Measurements from ENCODE around the gene FTCD. TPM values are rescaled to one million over a fixed set of nuclear protein-coding genes. Genes with fewer than 3 reads are reported as not detected.
"Not testable (repeated sequence)": the region's sequence is repeated elsewhere in the genome, so short reads cannot be mapped to it uniquely, and the experiment has no call there.

Gene FTCD
- total and polyA plus RNA-seq, 2 experiments from 2014 or later: 18.9 to 27.4 TPM

- Histone ChIP-seq H3K27ac (no peak overlapping the region), H3K27me3 (peaks cover 20% of the 10 kb centered on the region), H3K4me3 (peak overlapping the region; percentile 23), H3K4me1 (ENCODE audit: low read depth) (no peaks in the 10 kb centered on the region), H3K36me3 (no peaks in the 10 kb centered on the region), H3K9me3 (ENCODE audit: low read depth) (no peaks in the 10 kb centered on the region)
- TF ChIP-seq, protein P1, sequence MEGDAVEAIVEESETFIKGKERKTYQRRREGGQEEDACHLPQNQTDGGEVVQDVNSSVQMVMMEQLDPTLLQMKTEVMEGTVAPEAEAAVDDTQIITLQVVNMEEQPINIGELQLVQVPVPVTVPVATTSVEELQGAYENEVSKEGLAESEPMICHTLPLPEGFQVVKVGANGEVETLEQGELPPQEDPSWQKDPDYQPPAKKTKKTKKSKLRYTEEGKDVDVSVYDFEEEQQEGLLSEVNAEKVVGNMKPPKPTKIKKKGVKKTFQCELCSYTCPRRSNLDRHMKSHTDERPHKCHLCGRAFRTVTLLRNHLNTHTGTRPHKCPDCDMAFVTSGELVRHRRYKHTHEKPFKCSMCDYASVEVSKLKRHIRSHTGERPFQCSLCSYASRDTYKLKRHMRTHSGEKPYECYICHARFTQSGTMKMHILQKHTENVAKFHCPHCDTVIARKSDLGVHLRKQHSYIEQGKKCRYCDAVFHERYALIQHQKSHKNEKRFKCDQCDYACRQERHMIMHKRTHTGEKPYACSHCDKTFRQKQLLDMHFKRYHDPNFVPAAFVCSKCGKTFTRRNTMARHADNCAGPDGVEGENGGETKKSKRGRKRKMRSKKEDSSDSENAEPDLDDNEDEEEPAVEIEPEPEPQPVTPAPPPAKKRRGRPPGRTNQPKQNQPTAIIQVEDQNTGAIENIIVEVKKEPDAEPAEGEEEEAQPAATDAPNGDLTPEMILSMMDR (IDR thresholded peaks at IDR 0.05; ENCODE audit: low read depth, low read length): no peak
- DNase-seq (ENCODE audit: low read depth in 1 of 2, low spot score in 1 of 2): no peak
Measured at GRCh38 chr21:46141767-46142581, 13.4 kb downstream of the FTCD start.

- H3K27ac ChIP-seq; H3K4me1 ChIP-seq (ENCODE audit: low read depth); DNase-seq (ENCODE audit: low read depth in 1 of 2, low spot score in 1 of 2): not testable (repeated sequence)
Measured at GRCh38 chr21:46140352-46141003, 14.9 kb downstream of the FTCD start.

GRCh38 chr21:46139686-46140085, 15.7 kb downstream of the FTCD start:
- Histone ChIP-seq H3K4me3 (no peak overlapping the region), H3K4me1 (ENCODE audit: low read depth) (no peaks in the 10 kb centered on the region), H3K27me3 (peaks cover 20% of the 10 kb centered on the region), H3K9me3 (ENCODE audit: low read depth) (no peaks in the 10 kb centered on the region), H3K27ac (no peak overlapping the region), H3K36me3 (no peaks in the 10 kb centered on the region)
- no peak for DNase-seq (ENCODE audit: low read depth in 1 of 2, low spot score in 1 of 2)
- TF ChIP-seq, protein P1 (IDR thresholded peaks at IDR 0.05; ENCODE audit: low read depth, low read length): no peak

More at GRCh38 chr21:46140352-46141003, 14.9 kb downstream of the FTCD start:
- H3K36me3 ChIP-seq; H3K9me3 ChIP-seq (ENCODE audit: low read depth); H3K4me3 ChIP-seq: not testable (repeated sequence)
- peaks cover 20% of the 10 kb centered on the region for H3K27me3 ChIP-seq

DNA sequence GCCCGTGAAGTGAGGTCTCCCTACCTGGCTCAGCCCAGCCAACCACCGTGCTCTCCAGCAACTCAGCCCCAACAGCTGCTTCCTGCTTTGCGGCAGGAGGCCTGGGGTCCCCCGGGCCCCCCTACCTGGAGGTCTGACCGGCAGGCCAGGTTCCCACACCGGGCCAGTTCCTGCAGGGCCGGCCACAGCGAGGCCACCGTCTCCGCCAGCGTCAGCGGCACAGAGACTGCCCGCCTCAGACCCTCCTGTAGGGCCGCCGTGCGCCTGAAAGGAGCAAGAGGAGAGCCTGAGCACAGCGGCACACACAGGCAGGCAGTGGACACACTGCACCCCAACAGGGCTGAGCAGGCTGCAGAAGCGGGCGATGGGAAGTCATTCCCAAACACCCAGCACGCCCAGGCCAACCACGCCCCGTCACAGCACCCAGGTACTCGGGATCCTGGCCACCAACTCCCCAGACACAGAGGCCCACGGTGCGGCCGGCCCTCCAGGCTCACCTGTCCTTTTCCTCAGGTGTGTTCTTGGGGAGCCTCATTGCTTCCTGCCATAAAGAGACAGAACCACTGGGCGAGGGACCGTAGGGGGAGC, 16.9 kb downstream of the FTCD start:
- TF ChIP-seq, protein P1 (IDR thresholded peaks at IDR 0.05; ENCODE audit: low read depth, low read length): no peak

DNA sequence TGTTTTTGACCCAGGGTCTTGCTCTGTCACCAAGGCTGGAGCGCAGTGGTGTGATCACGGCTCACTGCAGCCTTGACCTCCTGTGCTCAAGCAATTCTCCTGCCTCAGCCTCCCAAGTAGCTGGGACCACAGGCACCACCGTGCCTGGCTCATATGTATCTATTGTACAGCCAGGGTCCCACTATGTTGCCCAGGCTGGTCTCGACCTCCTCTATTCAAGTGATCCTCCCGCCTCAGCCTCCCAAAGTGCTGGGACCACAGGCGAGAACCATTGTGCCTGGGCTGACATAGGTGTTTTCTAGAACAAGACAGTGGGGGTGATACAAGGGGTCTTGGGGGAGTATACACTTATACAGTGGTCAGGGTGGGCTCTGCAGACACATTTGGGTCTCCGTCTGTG, 17.5 kb downstream of the FTCD start:
- no peak overlapping the region for H3K4me3 ChIP-seq
- H3K4me1 ChIP-seq (ENCODE audit: low read depth): no peaks in the 10 kb centered on the region
- H3K27ac ChIP-seq: no peak overlapping the region
- peaks cover 20% of the 10 kb centered on the region for H3K27me3 ChIP-seq
- H3K9me3 ChIP-seq (ENCODE audit: low read depth): no peaks in the 10 kb centered on the region
- TF ChIP-seq, protein P1 (IDR thresholded peaks at IDR 0.05; ENCODE audit: low read depth, low read length): no peak
- no peaks in the 10 kb centered on the region for H3K36me3 ChIP-seq
- DNase-seq (ENCODE audit: low read depth in 1 of 2, low spot score in 1 of 2): no peak

More for the DNA sequence above, 16.9 kb downstream of the FTCD start:
- Histone ChIP-seq H3K4me1 (ENCODE audit: low read depth) (no peaks in the 10 kb centered on the region), H3K4me3 (no peak overlapping the region), H3K36me3 (no peaks in the 10 kb centered on the region), H3K27me3 (peaks cover 20% of the 10 kb centered on the region), H3K9me3 (ENCODE audit: low read depth) (no peaks in the 10 kb centered on the region), H3K27ac (no peak overlapping the region)
- DNase-seq (ENCODE audit: low read depth in 1 of 2, low spot score in 1 of 2): no peak
